Keratinocyte (primary cell): Measurements from ENCODE around the gene SHC1.

Experiments used
- EZH2 ChIP-seq: IDR thresholded peaks from one replicate; pipeline ENCODE4 v1.6.1; 2012; ENCODE audit warnings: inconsistent platforms, mild to moderate bottlenecking, low read length, moderate library complexity
- TF ChIP-seq, protein P1 (sequence below), 3 experiments: IDR thresholded peaks in 1 of 3; conservative IDR thresholded peaks in 1 of 3; optimal IDR thresholded peaks in 1 of 3; 2 replicates in 2 of 3; 3 replicates in 1 of 3; pipeline versions ENCODE3 to v1.5.1; 2011; ENCODE audit warnings: low read length in 3 of 3, mild to moderate bottlenecking in 3 of 3, moderate library complexity in 2 of 3, control low read depth in 1 of 3, inconsistent platforms in 1 of 3; ENCODE audit not compliant: insufficient read depth in 2 of 3; ENCODE audit errors: extremely low read depth in 1 of 3

DNA sequence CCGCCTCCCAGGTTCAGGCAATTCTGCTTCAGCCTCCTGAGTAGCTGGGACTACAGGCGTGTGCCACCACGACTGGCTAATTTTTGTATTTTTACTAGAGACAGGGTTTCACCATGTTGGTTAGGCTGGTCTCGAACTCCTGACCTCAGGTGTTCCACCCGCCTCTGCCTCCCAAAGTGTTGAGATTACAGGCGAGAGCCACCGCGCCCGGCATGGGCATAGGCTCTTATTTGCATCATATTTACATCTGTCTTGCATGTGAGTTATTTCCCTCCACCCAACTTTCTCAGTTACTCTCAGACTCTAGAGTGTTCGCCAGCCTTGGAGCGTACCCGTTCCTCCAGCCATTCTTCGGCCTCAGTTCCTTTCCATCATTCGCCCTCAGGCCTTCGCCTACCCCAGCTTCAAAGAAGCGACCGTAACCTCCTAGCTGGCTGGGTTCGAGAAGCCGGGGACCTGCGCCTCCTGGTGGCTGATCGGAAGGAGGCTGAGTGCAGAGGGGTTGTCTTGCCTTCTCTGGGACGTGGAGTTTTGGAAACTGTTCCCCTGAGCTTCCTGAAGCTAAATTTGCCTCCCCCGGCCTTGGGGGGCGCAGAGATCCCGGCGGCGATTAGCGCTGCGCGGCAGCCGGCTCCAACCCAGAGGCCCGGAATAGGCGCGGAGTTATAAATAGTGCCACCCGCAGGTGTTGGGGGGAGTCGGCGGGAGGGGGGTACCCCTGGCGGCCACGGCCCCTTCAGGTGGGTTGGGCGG is 28.4 kb upstream of the SHC1 start:
- TF ChIP-seq, protein P1, sequence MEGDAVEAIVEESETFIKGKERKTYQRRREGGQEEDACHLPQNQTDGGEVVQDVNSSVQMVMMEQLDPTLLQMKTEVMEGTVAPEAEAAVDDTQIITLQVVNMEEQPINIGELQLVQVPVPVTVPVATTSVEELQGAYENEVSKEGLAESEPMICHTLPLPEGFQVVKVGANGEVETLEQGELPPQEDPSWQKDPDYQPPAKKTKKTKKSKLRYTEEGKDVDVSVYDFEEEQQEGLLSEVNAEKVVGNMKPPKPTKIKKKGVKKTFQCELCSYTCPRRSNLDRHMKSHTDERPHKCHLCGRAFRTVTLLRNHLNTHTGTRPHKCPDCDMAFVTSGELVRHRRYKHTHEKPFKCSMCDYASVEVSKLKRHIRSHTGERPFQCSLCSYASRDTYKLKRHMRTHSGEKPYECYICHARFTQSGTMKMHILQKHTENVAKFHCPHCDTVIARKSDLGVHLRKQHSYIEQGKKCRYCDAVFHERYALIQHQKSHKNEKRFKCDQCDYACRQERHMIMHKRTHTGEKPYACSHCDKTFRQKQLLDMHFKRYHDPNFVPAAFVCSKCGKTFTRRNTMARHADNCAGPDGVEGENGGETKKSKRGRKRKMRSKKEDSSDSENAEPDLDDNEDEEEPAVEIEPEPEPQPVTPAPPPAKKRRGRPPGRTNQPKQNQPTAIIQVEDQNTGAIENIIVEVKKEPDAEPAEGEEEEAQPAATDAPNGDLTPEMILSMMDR (optimal IDR thresholded peaks at IDR 0.05 in 1 of 3, IDR thresholded peaks at IDR 0.05 in 1 of 3, conservative IDR thresholded peaks at IDR 0.05 in 1 of 3; ENCODE audit: extremely low read depth in 1 of 3, insufficient read depth in 2 of 3, low read length in 3 of 3), result peak in 2 of 3 experiments; percentile 91 to 93
- no peak for TF ChIP-seq EZH2
